ENCODE results near the gene RBM23.
A peak's percentile ranks its signal among the peaks of the same experiment; 100 is the strongest.

RBM23 gene

GRCh38 chr14:22901799-22902198, 17.1 kb downstream of the RBM23 start:
- Mint-ChIP-seq H3K27me3 (no peaks in the 10 kb centered on the region), H3K4me1 (ENCODE audit: low read depth) (peaks cover 15% of the 10 kb centered on the region), H3K9me3 (no peaks in the 10 kb centered on the region), H3K4me3 (no peak overlapping the region), H3K36me3 (ENCODE audit: low read depth) (peaks cover 82% of the 10 kb centered on the region), H3K27ac (peak overlapping the region; percentile 58)
- DNase-seq: no peak

- peaks cover 67% of the 10 kb centered on the region for H3K36me3 Mint-ChIP-seq (ENCODE audit: low read depth)
- no peak for DNase-seq
- H3K4me3 Mint-ChIP-seq: no peak overlapping the region
- H3K9me3 Mint-ChIP-seq: no peaks in the 10 kb centered on the region
- H3K27ac Mint-ChIP-seq: no peak overlapping the region
- H3K27me3 Mint-ChIP-seq: no peaks in the 10 kb centered on the region
- peaks cover 15% of the 10 kb centered on the region for H3K4me1 Mint-ChIP-seq (ENCODE audit: low read depth)
Observed at GRCh38 chr14:22900081-22900799, 18.7 kb downstream of the RBM23 start.

GRCh38 chr14:22898302-22899090, 20.5 kb downstream of the RBM23 start:
- Mint-ChIP-seq H3K27ac (peak overlapping the region; percentile 86), H3K27me3 (no peaks in the 10 kb centered on the region), H3K36me3 (ENCODE audit: low read depth) (peaks cover 49% of the 10 kb centered on the region), H3K4me3 (no peak overlapping the region), H3K4me1 (ENCODE audit: low read depth) (peaks cover 15% of the 10 kb centered on the region), H3K9me3 (no peaks in the 10 kb centered on the region)
- no peak for DNase-seq

GRCh38 chr14:22897357-22897756, 21.6 kb downstream of the RBM23 start:
- no peaks in the 10 kb centered on the region for H3K27me3 Mint-ChIP-seq
- no peak for DNase-seq
- no peak overlapping the region for H3K4me3 Mint-ChIP-seq
- peaks cover 42% of the 10 kb centered on the region for H3K36me3 Mint-ChIP-seq (ENCODE audit: low read depth)
- H3K27ac Mint-ChIP-seq: peak overlapping the region; percentile 34
- peaks cover 15% of the 10 kb centered on the region for H3K4me1 Mint-ChIP-seq (ENCODE audit: low read depth)
- no peaks in the 10 kb centered on the region for H3K9me3 Mint-ChIP-seq

DNA sequence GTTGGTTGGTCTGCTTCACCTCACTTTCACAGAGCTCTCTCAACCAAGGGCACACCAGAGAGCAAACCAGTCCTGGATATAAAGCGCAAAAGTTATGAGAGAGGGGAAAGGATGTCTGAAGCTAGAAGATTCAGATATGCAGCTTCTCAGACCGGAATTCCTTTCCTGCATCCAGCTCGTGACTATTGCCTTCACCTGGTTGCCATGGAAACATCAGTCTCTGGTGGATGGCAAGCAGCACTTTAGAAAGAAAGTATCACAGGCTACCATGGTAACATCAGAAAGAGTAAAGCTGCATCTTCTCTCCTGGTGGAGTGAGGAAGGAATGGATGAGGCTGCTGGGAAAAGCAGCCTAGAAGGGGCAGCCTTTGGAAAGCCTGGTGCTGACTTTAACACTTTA, 22.2 kb downstream of the RBM23 start:
- no peak overlapping the region for H3K27ac Mint-ChIP-seq
- no peak for DNase-seq
- no peaks in the 10 kb centered on the region for H3K9me3 Mint-ChIP-seq
- H3K4me3 Mint-ChIP-seq: no peak overlapping the region
- H3K27me3 Mint-ChIP-seq: no peaks in the 10 kb centered on the region
- peaks cover 36% of the 10 kb centered on the region for H3K36me3 Mint-ChIP-seq (ENCODE audit: low read depth)
- peaks cover 15% of the 10 kb centered on the region for H3K4me1 Mint-ChIP-seq (ENCODE audit: low read depth)

GRCh38 chr14:22896356-22896755, 22.6 kb downstream of the RBM23 start:
- Mint-ChIP-seq H3K4me1 (ENCODE audit: low read depth) (peaks cover 15% of the 10 kb centered on the region), H3K9me3 (no peaks in the 10 kb centered on the region), H3K36me3 (ENCODE audit: low read depth) (peaks cover 32% of the 10 kb centered on the region), H3K4me3 (no peak overlapping the region), H3K27me3 (no peaks in the 10 kb centered on the region), H3K27ac (no peak overlapping the region)
- no peak for DNase-seq

GRCh38 chr14:22895402-22895801, 23.5 kb downstream of the RBM23 start:
- H3K9me3 Mint-ChIP-seq: no peaks in the 10 kb centered on the region
- peaks cover 15% of the 10 kb centered on the region for H3K4me1 Mint-ChIP-seq (ENCODE audit: low read depth)
- no peak overlapping the region for H3K4me3 Mint-ChIP-seq
- H3K36me3 Mint-ChIP-seq (ENCODE audit: low read depth): peaks cover 24% of the 10 kb centered on the region
- peak overlapping the region; percentile 48 for H3K27ac Mint-ChIP-seq
- DNase-seq: no peak
- H3K27me3 Mint-ChIP-seq: no peaks in the 10 kb centered on the region

DNA sequence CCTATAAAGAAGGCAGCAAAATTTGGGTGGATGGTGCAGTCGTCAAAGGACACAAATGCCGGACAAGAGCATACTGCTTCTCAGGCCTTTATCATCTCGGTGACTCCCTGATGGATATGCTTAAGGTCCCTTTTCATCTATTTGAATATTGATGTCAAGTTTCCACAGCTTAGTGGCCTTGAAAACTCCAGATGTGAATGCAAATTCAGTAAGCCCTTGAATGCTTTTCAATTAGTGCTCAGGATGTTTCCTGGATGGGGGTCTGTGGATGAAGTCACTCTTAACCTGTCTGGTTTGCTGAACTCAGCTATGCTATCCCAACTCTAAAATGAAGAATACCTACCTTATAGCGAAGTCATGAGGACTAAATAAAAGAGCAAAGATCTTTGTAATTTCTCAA, 25.2 kb downstream of the RBM23 start:
- Mint-ChIP-seq H3K27ac (no peak overlapping the region), H3K36me3 (ENCODE audit: low read depth) (peaks cover 17% of the 10 kb centered on the region)

GRCh38 chr14:22892488-22892887, 26.5 kb downstream of the RBM23 start:
- Mint-ChIP-seq H3K9me3 (no peaks in the 10 kb centered on the region), H3K36me3 (ENCODE audit: low read depth) (peaks cover 6% of the 10 kb centered on the region), H3K4me1 (ENCODE audit: low read depth) (peaks cover 18% of the 10 kb centered on the region), H3K27ac (no peak overlapping the region), H3K4me3 (no peak overlapping the region), H3K27me3 (no peaks in the 10 kb centered on the region)
- DNase-seq: no peak

More for the DNA sequence above, 25.2 kb downstream of the RBM23 start:
- H3K4me1 Mint-ChIP-seq (ENCODE audit: low read depth): peaks cover 15% of the 10 kb centered on the region
- H3K9me3 Mint-ChIP-seq: no peaks in the 10 kb centered on the region
- DNase-seq: no peak
- no peak overlapping the region for H3K4me3 Mint-ChIP-seq
- H3K27me3 Mint-ChIP-seq: no peaks in the 10 kb centered on the region

DNA sequence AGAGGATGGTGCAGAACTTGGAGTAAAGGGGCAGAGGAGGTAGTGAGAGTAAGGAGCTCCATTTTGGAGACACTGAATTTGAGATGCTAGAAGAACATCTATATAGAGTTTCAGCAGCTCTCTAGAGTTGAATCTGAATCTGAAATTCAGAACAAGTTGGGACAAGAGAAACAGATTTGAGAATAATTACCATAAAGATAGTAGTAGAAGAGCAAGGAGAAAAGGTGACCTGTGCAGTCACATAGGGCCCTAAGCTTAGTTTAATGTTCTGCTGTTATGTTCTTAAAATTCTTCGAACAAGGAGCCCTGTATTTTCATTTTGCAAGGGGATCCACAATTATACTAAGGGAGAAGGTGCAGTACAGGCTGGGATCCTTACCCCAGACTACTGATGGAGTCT, 28.5 kb downstream of the RBM23 start:
- no peak overlapping the region for H3K4me3 Mint-ChIP-seq
- no peaks in the 10 kb centered on the region for H3K9me3 Mint-ChIP-seq
- peaks cover 32% of the 10 kb centered on the region for H3K4me1 Mint-ChIP-seq (ENCODE audit: low read depth)
- no peak overlapping the region for H3K27ac Mint-ChIP-seq
- peaks cover 4% of the 10 kb centered on the region for H3K36me3 Mint-ChIP-seq (ENCODE audit: low read depth)
- no peaks in the 10 kb centered on the region for H3K27me3 Mint-ChIP-seq
- no peak for DNase-seq

DNA sequence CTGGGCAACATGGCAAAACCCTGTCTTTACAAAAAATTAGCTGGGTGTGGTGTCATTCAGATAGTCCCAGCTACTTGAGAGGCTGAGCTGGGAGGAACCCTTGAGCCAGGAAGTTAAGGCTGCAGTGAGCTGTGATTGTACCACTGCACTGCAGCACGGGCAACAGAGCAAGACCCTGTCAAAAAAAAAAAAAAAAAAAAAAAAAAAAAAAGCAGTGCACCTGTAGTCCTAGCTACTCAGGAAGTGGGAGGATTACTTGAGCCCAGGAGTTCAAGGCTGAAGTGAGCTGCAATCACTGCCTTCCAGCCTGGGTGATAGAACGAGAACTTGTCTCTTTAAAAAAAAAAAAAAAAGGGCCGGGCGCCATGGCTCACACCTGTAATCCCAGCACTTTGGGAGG, 30.3 kb downstream of the RBM23 start:
- Mint-ChIP-seq H3K27ac (no peak overlapping the region), H3K4me1 (ENCODE audit: low read depth) (peaks cover 40% of the 10 kb centered on the region), H3K4me3 (no peak overlapping the region), H3K36me3 (ENCODE audit: low read depth) (peaks cover 4% of the 10 kb centered on the region), H3K27me3 (no peaks in the 10 kb centered on the region), H3K9me3 (no peaks in the 10 kb centered on the region)
- DNase-seq: no peak

GRCh38 chr14:22887990-22888378, 31.0 kb downstream of the RBM23 start:
- Mint-ChIP-seq H3K27ac (peak overlapping the region; percentile 48), H3K4me3 (peak overlapping the region; percentile 77), H3K4me1 (ENCODE audit: low read depth) (peaks cover 45% of the 10 kb centered on the region), H3K27me3 (no peaks in the 10 kb centered on the region), H3K9me3 (no peaks in the 10 kb centered on the region), H3K36me3 (ENCODE audit: low read depth) (peaks cover under 1% of the 10 kb centered on the region)
- DNase-seq: peak; percentile 70

DNA sequence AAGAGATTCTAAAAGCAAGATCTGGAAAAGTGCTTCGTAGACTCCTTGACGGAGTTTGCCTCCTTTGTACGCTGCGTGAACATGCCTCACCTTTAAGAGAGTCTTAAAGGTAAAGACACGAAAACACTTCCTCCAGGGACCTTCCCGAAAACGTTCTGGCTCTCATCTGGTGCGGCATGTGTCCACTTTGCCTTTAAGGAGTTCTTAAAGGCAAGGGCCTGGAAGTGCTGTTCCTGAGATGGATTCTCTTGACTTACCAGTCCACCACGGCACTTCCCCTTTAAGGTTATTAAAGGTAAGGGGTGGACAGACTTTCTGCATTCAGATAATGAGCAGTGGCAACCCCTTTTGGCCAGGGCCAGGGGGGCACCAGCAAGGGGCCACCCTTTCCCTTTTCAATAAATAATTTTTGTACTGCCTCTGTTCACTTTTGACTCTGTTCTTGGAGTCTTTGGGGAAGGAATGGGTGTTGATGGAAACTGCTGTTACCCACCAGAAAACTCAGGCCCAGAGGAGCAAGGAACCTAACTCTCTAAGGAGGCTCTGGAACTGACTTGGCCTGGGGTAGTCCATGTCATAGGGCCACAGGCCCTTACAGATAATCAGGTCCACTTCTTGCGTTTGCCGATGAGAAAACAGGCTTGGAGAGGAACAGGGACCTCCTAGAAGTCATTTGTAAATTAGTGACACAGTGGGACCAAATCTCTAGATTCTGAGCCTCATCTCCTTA, 31.5 kb downstream of the RBM23 start:
- H3K9me3 Mint-ChIP-seq: no peaks in the 10 kb centered on the region
- peaks cover 49% of the 10 kb centered on the region for H3K4me1 Mint-ChIP-seq (ENCODE audit: low read depth)
- peak overlapping the region; percentile 86 for H3K27ac Mint-ChIP-seq
- peak overlapping the region; percentile 77 for H3K4me3 Mint-ChIP-seq
- no peak for DNase-seq
- no peaks in the 10 kb centered on the region for H3K36me3 Mint-ChIP-seq (ENCODE audit: low read depth)
- H3K27me3 Mint-ChIP-seq: no peaks in the 10 kb centered on the region

GRCh38 chr14:22886500-22887259, 32.3 kb downstream of the RBM23 start:
- no peaks in the 10 kb centered on the region for H3K36me3 Mint-ChIP-seq (ENCODE audit: low read depth)
- H3K4me3 Mint-ChIP-seq: peak overlapping the region; percentile 77
- peak overlapping the region; percentile 86 for H3K27ac Mint-ChIP-seq
- H3K27me3 Mint-ChIP-seq: no peaks in the 10 kb centered on the region
- DNase-seq: peak; percentile 81
- no peaks in the 10 kb centered on the region for H3K9me3 Mint-ChIP-seq
- peaks cover 51% of the 10 kb centered on the region for H3K4me1 Mint-ChIP-seq (ENCODE audit: low read depth)
